Hematopoietic multipotent progenitor cell treated with erythropoietin and hydrocortisone succinate and interleukin-3 and kit ligand, for 15 days (in vitro differentiated cells): Measurements from ENCODE around the gene MGST2.

Source experiments
- DNase-seq: peaks from one replicate; pipeline ENCODE4 v3.0.0-alpha.2; 2015; ENCODE audit warnings: low spot score

Gene MGST2

GRCh38 chr4:139738846-139739613, 73.4 kb downstream of the MGST2 start:
- DNase-seq = no peak

GRCh38 chr4:139740121-139740520, 74.5 kb downstream of the MGST2 start:
- no peak for DNase-seq

DNA sequence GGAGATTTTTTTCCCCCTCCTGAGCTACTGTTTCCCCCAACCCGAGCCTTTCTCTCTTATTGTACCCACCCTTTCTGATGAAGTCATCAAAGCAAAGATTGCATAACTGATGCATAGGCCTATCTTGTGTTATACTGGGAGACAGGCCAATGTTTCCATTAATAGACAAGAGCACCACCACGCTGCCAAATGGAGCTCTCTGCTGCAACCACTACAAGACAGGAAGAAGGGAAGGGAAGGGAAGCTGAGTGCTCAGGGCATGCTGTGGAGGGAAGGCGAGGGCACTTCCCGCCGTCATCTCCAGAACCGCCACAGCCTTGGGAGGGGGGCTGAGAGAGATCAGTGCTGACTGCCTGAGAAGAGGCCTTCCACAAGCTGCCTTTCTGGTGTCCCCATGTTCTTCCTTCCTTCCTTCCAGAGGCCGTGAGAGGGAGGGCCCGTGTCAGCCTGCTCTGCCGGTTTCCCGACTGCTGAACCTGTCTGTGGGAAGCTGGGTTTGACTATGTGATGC, 75.0 kb downstream of the MGST2 start:
- DNase-seq = no peak

DNA sequence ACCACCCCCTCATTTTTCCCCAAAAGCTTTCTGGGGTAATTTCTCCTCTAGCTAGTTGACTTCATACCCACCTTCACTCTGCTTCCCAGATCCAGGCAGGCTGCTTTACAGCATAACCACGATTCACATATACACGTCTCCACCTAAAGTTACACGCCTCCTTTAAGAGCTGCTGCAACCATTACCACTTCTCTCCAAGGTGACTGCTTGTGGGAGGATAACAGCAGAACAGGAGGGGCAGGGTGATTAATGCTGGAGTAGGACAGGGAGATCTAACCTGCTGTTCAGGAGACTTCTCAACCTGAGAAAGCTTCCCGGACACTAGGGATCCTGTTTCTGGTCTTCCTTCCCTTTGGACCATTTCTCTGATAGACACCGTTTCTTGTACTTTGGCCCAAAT, 77.4 kb downstream of the MGST2 start:
- DNase-seq = no peak

DNA sequence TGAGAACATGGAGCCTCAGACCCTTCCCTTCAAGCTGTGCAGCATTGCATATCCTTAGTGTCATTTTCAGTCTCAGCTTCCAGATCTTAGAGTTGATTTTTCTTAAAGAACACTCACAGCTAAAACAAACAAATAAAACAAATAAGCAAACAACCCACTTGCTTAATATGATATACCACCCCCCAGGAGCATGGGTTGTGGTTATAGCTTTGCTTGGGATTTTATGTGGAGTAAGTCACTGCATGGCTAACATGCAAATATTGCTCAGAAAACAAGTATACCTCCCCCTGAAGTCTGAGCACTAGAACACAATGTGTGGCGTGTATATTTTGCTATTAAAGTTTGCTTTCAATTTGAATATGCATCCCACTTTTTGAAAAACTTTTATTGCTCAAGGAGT, 78.6 kb downstream of the MGST2 start:
- no peak for DNase-seq

- DNase-seq = no peak
These were observed 79.6 kb downstream of the MGST2 start for GRCh38 chr4:139745111-139745639.

- DNase-seq = no peak
These were observed 81.0 kb downstream of the MGST2 start for GRCh38 chr4:139746431-139747171.

DNA sequence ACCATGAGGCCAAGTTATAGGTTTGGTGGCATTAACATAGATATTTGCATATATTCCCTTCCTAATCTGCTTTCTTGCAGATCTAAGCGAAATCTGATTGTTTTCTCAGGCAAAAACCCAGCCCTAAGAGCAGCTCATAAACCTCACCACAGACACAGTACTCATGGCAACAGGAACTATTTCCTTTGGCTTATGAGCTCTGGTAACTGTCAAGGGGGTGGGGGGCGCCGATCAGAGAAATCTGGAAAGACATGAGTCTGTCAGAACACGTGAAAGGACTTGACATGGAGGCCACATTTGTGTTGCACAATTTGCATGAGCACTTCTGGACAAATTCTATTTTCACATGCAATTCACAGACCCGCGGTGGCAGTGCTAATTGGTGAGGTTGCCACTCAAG, 83.7 kb downstream of the MGST2 start:
- no peak for DNase-seq

DNA sequence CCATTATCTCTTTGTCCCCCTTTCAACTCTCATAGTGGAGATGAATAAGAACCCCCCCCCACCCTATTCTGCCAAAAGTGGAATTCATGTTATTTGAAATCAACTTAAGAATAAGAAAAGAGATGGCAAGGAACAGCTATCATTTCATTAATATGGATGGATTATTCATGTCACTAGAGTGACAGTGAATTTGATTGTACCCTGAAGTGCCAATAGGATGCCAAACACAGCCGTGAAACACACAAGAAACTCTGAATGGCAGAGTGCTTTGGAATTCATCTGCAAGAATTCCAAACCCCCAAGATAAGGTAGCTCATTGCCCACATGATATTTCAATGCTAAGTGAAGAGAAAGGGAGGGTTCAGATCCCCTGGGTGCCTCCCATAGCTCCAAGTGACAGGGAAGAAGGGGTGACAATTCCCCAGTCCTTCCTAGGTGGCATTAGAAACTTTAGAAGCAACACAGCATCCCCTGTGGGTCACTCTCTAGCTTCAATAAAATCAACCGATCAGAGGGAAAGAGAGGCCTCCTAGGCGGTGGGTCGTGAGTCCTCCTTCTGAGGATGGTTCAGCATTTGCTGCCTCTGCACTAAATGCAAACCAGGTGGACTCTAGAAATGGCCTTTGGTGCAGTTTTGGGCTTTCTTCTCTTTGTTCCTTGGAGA, 84.3 kb downstream of the MGST2 start:
- no peak for DNase-seq

GRCh38 chr4:139753686-139754085, 88.1 kb downstream of the MGST2 start:
- no peak for DNase-seq
